HepG2 (cell line): ENCODE data around the gene SFI1. TPM values are rescaled to one million over a fixed set of nuclear protein-coding genes. Genes with fewer than 3 reads are reported as not detected.

Source experiments
- ATAC-seq: fragments of 200-7000 bp; cut with Tn5 transposase; 3 replicates; pipeline ENCODE4 v1.9.1; 2020; ENCODE audit warnings: mild to moderate bottlenecking, moderate library complexity
- BruUV-seq: library from RNA; stranded (reverse); fragments of 400-500 nt; replicated peaks from 2 replicates; lab custom pipeline; 2021; lab: Mats Ljungman, UMichigan
- CTCF ChIA-PET: fragments of 300-600 bp; formaldehyde crosslinking; extraction: SDS; loops from one replicate; lab custom pipeline; 2021; ENCODE audit warnings: low total read pairs, inconsistent platforms, low intra/inter-chr PET ratio; lab: Yijun Ruan, JAX
- POLR2A ChIA-PET: fragments of 350-600 bp; sonication (Branson Sonifier 250); formaldehyde crosslinking; loops from one replicate; lab custom pipeline; 2020; ENCODE audit warnings: antibody characterized with exemption, inconsistent platforms; lab: Yijun Ruan, JAX
- DNase-seq: peaks from one replicate; pipeline ENCODE4 v3.0.0-alpha.2; 2015; ENCODE audit warnings: low spot score
- FAIRE-seq: peaks from 3 replicates; lab custom pipeline; 2011; peaks lifted over from hg19 to GRCh38; lab: Jason Lieb, UNC
- H2AFZ ChIP-seq: one replicate; pipeline ENCODE4 v1.6.1; 2011; ENCODE audit warnings: low read length, inconsistent platforms
- H3K27ac ChIP-seq: fragments of 300-600 bp; 3 replicates; pipeline ENCODE4 v1.8.0; 2011; ENCODE audit warnings: mixed run types, mild to moderate bottlenecking, mixed read lengths, low read length, inconsistent platforms; ENCODE audit not compliant: insufficient read depth; ENCODE audit errors: extremely low read length
- H3K27me3 ChIP-seq, 2 experiments: fragments of 200-600 bp in 1 of 2; 2 replicates in 1 of 2; 3 replicates in 1 of 2; pipeline versions ENCODE4 v1.6.0 to v1.8.0; 2011; ENCODE audit warnings: low read length in 2 of 2, mild to moderate bottlenecking in 2 of 2, moderate library complexity in 2 of 2, inconsistent platforms in 1 of 2; ENCODE audit not compliant: insufficient read depth in 2 of 2, control insufficient read depth in 1 of 2
- H3K36me3 ChIP-seq, 2 experiments: fragments of 200-600 bp in 1 of 2; replicated peaks in 1 of 2; 2 replicates in 1 of 2; 3 replicates in 1 of 2; pipeline versions ENCODE4 v1.5.1 to v1.8.0; 2011; ENCODE audit warnings: low read length in 2 of 2, inconsistent platforms in 1 of 2; ENCODE audit not compliant: insufficient read depth in 2 of 2, control insufficient read depth in 1 of 2
- H3K4me1 ChIP-seq: 2 replicates; pipeline ENCODE4 v1.5.1; 2012; ENCODE audit warnings: low read length, inconsistent platforms; ENCODE audit not compliant: insufficient read depth
- H3K4me2 ChIP-seq: 2 replicates; pipeline ENCODE4 v1.6.0; 2011; ENCODE audit warnings: low read depth, low read length, inconsistent platforms
- H3K4me3 ChIP-seq, 3 experiments: fragments of 200-600 bp in 1 of 3; sonication (generic), shearing (Covaris generic) in 1 of 3; replicated peaks in 1 of 3; 2 replicates each; pipeline ENCODE4 v1.5.1; 2011 to 2016; ENCODE audit warnings: low read length in 3 of 3, inconsistent platforms in 2 of 3, low read depth in 2 of 3, mild to moderate bottlenecking in 2 of 3, control low read depth in 1 of 3, mixed read lengths in 1 of 3; ENCODE audit not compliant: insufficient read depth in 1 of 3
- H3K79me2 ChIP-seq: one replicate; pipeline ENCODE4 v1.6.1; 2011; ENCODE audit warnings: low read length, inconsistent platforms; ENCODE audit not compliant: insufficient read depth
- H3K9ac ChIP-seq: 2 replicates; pipeline ENCODE4 v1.6.0; 2011; ENCODE audit warnings: mild to moderate bottlenecking, low read depth, low read length, inconsistent platforms; ENCODE audit not compliant: insufficient read depth
- H3K9me3 ChIP-seq: 2 replicates; pipeline ENCODE4 v1.5.1; 2012; ENCODE audit warnings: mild to moderate bottlenecking, low read length
- H4K20me1 ChIP-seq: 2 replicates; pipeline ENCODE4 v1.6.0; 2011; ENCODE audit warnings: inconsistent platforms, mild to moderate bottlenecking, low read length, moderate library complexity; ENCODE audit not compliant: insufficient read depth
- ADNP ChIP-seq: sonication (generic); formaldehyde crosslinking; IDR thresholded peaks from 2 replicates; pipeline ENCODE4 v1.4.0; 2020; ENCODE audit warnings: missing genetic modification reagents
- DMAP1 ChIP-seq: IDR thresholded peaks from 2 replicates; pipeline ENCODE4 v1.6.1; 2016
- ELF1 ChIP-seq: sonication (generic); formaldehyde crosslinking; IDR thresholded peaks from 2 replicates; pipeline ENCODE4 v1.4.0; 2020; ENCODE audit warnings: missing genetic modification reagents
- HOXA3 ChIP-seq: sonication (generic); formaldehyde crosslinking; IDR thresholded peaks from 2 replicates; pipeline ENCODE4 v1.5.0; 2020; ENCODE audit warnings: missing genetic modification reagents
- NFYC ChIP-seq: IDR thresholded peaks from 2 replicates; pipeline ENCODE4 v1.6.1; 2016; ENCODE audit warnings: missing genetic modification reagents, missing compliant biosample characterization
- REL ChIP-seq: sonication (generic); formaldehyde crosslinking; conservative IDR thresholded peaks from 2 replicates; pipeline ENCODE4 v1.8.0; 2022; ENCODE audit warnings: mild to moderate bottlenecking, missing genetic modification reagents, moderate library complexity
- TRIM24 ChIP-seq: sonication (generic); formaldehyde crosslinking; IDR thresholded peaks from 2 replicates; pipeline ENCODE4 v1.8.0; 2022; ENCODE audit warnings: mild to moderate bottlenecking, missing genetic modification reagents
- ZBTB8A ChIP-seq: sonication (generic); formaldehyde crosslinking; IDR thresholded peaks from 2 replicates; pipeline ENCODE4 v1.4.0; 2020; ENCODE audit warnings: mild to moderate bottlenecking, low read depth, missing genetic modification reagents, borderline replicate concordance
- ZNF746 ChIP-seq: sonication (generic); formaldehyde crosslinking; IDR thresholded peaks from 2 replicates; pipeline ENCODE4 v1.8.0; 2022; ENCODE audit warnings: mild to moderate bottlenecking, missing genetic modification reagents
- ZNF839 ChIP-seq: sonication (generic); formaldehyde crosslinking; IDR thresholded peaks from 2 replicates; pipeline ENCODE4 v1.4.0; 2020; ENCODE audit warnings: missing genetic modification reagents, mild to moderate bottlenecking, borderline replicate concordance
- WGBS: methylation state at CpG from one replicate; pipeline ENCODE4 v1.1.6; 2017; ENCODE audit warnings: low lambda C conversion rate; 5-methylcytosine and 5-hydroxymethylcytosine counted together
- in situ Hi-C: cut with HindIII; loops from 2 replicates; pipeline ENCODE4 v1.10.0; 2017; ENCODE audit warnings: low pct_unique_long_range_greater_than_20kb; ENCODE audit not compliant: extremely low pct_ligation_motif_present
- intact Hi-C: fragments of 100-400 bp; cut with micrococcal nuclease; formaldehyde crosslinking; loops from one replicate; pipeline ENCODE4 v1.10.0; 2022; ENCODE audit not compliant: unreplicated experiment
- polyA plus RNA-seq, 8 experiments: library from polyadenylated mRNA; depleted of rRNA in 3 of 8; stranded (reverse) in 7 of 8; unstranded in 1 of 8; fragments of >200 nt; fragmentation: Illumina TruSeq in 4 of 8; extraction: Trizol in 4 of 8; gene quantifications; 2 replicates each; pipeline versions ENCODE4 v1.2.1 to v1.2.3, GENCODE V29; 2011 to 2016; ENCODE audit warnings: low read depth in 4 of 8, missing spikeins in 1 of 8, mixed read lengths in 1 of 8; ENCODE audit not compliant: insufficient read depth in 1 of 8
- total RNA-seq, 5 experiments: library from RNA; depleted of rRNA; stranded (reverse); fragments of >200 nt; fragmentation: Illumina TruSeq; extraction: Trizol; gene quantifications; 2 replicates each; pipeline ENCODE4 v1.2.3, GENCODE V29; 2016; ENCODE audit warnings: low read depth in 1 of 5
- TF ChIP-seq, protein P1 (sequence below): IDR thresholded peaks from 2 replicates; pipeline ENCODE4 v1.6.1; 2016; ENCODE audit warnings: low read depth, control low read depth
- TF ChIP-seq, protein P2 (sequence below): sonication (generic); formaldehyde crosslinking; IDR thresholded peaks from 2 replicates; pipeline ENCODE4 v1.4.0; 2020; ENCODE audit warnings: missing genetic modification reagents, mild to moderate bottlenecking, borderline replicate concordance
- TF ChIP-seq, protein P3 (sequence below): sonication (generic); formaldehyde crosslinking; IDR thresholded peaks from 2 replicates; pipeline ENCODE4 v1.4.0; 2020; ENCODE audit warnings: mild to moderate bottlenecking, missing genetic modification reagents, borderline replicate concordance
- TF ChIP-seq, protein P4 (sequence below): sonication (generic); formaldehyde crosslinking; IDR thresholded peaks from 2 replicates; pipeline ENCODE4 v1.5.1; 2020; ENCODE audit warnings: mild to moderate bottlenecking, missing genetic modification reagents, moderate library complexity

Gene SFI1
- total and polyA plus RNA-seq, 2 of the 13 experiments (the other 11 are each of a cell fraction or from before 2014, with no cell fraction given): 20.5 to 40.1 TPM

DNA sequence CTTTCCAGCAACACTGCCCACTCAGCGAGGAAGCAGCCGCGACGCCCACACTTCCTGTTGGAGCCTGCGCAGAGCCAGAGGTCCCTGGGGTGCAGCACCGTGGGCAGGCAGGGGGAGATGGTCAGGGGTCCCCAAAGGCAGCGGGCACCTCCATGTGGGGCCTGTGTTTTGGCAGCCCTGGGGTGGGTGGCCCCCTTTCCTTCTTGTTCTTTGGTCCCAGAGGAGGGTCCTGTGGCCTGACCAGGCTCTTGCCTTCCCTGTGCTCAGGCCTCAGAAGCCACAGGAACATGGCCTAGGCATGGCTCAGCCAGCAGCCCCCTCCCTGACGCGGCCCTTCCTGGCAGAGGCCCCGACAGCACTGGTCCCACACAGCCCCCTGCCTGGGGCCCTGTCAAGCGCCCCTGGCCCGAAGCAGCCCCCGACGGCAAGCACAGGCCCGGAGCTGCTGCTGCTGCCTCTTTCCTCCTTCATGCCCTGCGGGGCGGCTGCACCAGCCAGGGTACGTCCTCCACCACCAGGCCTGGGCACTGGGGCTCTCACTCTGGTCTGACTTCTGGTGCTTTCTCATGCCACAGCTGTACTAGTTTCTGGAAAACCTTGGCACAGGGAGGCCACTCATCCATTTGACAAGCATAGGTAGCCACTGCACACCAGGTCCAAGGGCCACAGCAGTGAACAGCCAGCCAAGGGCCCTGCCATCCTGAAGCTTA lies 118.6 kb downstream of the SFI1 start:
- ChIA-PET POLR2A (interaction anchor here (0.8 kb wide), 1 partner anchor 155 kb away, joined by 3 read pairs; no protein-coding TSS in a partner anchor), CTCF (no interaction called here)
- no peak overlapping the region for H3K4me2 ChIP-seq
- H3K9me3 ChIP-seq: no peaks in the 10 kb centered on the region
- peaks cover 20 to 45% of the 10 kb centered on the region in 2 experiments; a peak in 4 of 5 replicates for H3K36me3 ChIP-seq
- intact Hi-C loops: no loop called here
- WGBS: 98% methylated on average over 9 of the region's 18 CpGs
- no peak overlapping the region for H3K9ac ChIP-seq
- peak overlapping the region; percentile 15 for H3K27ac ChIP-seq
- DNase-seq: no peak
- no peak overlapping the region for H2AFZ ChIP-seq
- in situ Hi-C loops: loop anchor here (5.0 kb wide), 1 partner anchor 53 kb away; no protein-coding TSS in a partner anchor
- H3K4me3 ChIP-seq: no peak overlapping the region
- H4K20me1 ChIP-seq: peaks cover 10% of the 10 kb centered on the region; the same call in 1 of the 2 replicates
- H3K79me2 ChIP-seq: no peaks in the 10 kb centered on the region
- BruUV-seq: no TSS peak
- FAIRE-seq: no peak
- ATAC-seq: no peak
- H3K27me3 ChIP-seq: no peaks in the 10 kb centered on the region
- peaks cover 40% of the 10 kb centered on the region for H3K4me1 ChIP-seq
- TF ChIP-seq ELF1 (no peak), DMAP1 (CRISPR knock-in tag) (no peak), NFYC (CRISPR knock-in tag) (no peak), ZNF746 (0 out of 2 replicates have a peak, but pooled peaks have one; percentile 20), REL (CRISPR knock-in tag) (no peak), HOXA3 (no peak), ADNP (CRISPR knock-in tag) (no peak), ZNF839 (CRISPR knock-in tag) (no peak), TRIM24 (CRISPR knock-in tag) (no peak), ZBTB8A (CRISPR knock-in tag) (no peak)
- TF ChIP-seq, protein P1, sequence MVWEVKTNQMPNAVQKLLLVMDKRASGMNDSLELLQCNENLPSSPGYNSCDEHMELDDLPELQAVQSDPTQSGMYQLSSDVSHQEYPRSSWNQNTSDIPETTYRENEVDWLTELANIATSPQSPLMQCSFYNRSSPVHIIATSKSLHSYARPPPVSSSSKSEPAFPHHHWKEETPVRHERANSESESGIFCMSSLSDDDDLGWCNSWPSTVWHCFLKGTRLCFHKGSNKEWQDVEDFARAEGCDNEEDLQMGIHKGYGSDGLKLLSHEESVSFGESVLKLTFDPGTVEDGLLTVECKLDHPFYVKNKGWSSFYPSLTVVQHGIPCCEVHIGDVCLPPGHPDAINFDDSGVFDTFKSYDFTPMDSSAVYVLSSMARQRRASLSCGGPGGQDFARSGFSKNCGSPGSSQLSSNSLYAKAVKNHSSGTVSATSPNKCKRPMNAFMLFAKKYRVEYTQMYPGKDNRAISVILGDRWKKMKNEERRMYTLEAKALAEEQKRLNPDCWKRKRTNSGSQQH (CRISPR knock-in tag): no peak
- TF ChIP-seq, protein P2, sequence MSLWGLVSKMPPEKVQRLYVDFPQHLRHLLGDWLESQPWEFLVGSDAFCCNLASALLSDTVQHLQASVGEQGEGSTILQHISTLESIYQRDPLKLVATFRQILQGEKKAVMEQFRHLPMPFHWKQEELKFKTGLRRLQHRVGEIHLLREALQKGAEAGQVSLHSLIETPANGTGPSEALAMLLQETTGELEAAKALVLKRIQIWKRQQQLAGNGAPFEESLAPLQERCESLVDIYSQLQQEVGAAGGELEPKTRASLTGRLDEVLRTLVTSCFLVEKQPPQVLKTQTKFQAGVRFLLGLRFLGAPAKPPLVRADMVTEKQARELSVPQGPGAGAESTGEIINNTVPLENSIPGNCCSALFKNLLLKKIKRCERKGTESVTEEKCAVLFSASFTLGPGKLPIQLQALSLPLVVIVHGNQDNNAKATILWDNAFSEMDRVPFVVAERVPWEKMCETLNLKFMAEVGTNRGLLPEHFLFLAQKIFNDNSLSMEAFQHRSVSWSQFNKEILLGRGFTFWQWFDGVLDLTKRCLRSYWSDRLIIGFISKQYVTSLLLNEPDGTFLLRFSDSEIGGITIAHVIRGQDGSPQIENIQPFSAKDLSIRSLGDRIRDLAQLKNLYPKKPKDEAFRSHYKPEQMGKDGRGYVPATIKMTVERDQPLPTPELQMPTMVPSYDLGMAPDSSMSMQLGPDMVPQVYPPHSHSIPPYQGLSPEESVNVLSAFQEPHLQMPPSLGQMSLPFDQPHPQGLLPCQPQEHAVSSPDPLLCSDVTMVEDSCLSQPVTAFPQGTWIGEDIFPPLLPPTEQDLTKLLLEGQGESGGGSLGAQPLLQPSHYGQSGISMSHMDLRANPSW (CRISPR knock-in tag): no peak
- TF ChIP-seq, protein P3, sequence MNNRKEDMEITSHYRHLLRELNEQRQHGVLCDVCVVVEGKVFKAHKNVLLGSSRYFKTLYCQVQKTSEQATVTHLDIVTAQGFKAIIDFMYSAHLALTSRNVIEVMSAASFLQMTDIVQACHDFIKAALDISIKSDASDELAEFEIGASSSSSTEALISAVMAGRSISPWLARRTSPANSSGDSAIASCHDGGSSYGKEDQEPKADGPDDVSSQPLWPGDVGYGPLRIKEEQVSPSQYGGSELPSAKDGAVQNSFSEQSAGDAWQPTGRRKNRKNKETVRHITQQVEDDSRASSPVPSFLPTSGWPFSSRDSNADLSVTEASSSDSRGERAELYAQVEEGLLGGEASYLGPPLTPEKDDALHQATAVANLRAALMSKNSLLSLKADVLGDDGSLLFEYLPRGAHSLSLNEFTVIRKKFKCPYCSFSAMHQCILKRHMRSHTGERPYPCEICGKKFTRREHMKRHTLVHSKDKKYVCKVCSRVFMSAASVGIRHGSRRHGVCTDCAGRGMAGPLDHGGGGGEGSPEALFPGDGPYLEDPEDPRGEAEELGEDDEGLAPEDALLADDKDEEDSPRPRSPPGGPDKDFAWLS: no peak
- TF ChIP-seq, protein P4, sequence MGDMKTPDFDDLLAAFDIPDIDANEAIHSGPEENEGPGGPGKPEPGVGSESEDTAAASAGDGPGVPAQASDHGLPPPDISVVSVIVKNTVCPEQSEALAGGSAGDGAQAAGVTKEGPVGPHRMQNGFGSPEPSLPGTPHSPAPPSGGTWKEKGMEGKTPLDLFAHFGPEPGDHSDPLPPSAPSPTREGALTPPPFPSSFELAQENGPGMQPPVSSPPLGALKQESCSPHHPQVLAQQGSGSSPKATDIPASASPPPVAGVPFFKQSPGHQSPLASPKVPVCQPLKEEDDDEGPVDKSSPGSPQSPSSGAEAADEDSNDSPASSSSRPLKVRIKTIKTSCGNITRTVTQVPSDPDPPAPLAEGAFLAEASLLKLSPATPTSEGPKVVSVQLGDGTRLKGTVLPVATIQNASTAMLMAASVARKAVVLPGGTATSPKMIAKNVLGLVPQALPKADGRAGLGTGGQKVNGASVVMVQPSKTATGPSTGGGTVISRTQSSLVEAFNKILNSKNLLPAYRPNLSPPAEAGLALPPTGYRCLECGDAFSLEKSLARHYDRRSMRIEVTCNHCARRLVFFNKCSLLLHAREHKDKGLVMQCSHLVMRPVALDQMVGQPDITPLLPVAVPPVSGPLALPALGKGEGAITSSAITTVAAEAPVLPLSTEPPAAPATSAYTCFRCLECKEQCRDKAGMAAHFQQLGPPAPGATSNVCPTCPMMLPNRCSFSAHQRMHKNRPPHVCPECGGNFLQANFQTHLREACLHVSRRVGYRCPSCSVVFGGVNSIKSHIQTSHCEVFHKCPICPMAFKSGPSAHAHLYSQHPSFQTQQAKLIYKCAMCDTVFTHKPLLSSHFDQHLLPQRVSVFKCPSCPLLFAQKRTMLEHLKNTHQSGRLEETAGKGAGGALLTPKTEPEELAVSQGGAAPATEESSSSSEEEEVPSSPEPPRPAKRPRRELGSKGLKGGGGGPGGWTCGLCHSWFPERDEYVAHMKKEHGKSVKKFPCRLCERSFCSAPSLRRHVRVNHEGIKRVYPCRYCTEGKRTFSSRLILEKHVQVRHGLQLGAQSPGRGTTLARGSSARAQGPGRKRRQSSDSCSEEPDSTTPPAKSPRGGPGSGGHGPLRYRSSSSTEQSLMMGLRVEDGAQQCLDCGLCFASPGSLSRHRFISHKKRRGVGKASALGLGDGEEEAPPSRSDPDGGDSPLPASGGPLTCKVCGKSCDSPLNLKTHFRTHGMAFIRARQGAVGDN (CRISPR knock-in tag): peak; percentile 40
